Activated B cell treated with CpG ODN at 0.5 μM for 24 hours (primary cell): Measurements from ENCODE around the gene FER1L5. TPM values are rescaled to one million over a fixed set of nuclear protein-coding genes. Genes with fewer than 3 reads are reported as not detected.

Experiments used
- ATAC-seq: fragments of 200-7000 bp; cut with Tn5 transposase; one replicate; pipeline ENCODE4 v1.10.0; 2021; ENCODE audit warnings: low read depth, mild to moderate bottlenecking, moderate library complexity
- CTCF ChIA-PET: fragments of 350-600 bp; sonication (Branson Sonifier 250); formaldehyde crosslinking; loops from one replicate; lab custom pipeline; 2021; ENCODE audit warnings: antibody characterized with exemption; lab: Charles Lee
- POLR2A ChIA-PET: fragments of 350-600 bp; sonication (Branson Sonifier 250); formaldehyde crosslinking; loops from one replicate; lab custom pipeline; 2021; ENCODE audit warnings: antibody characterized with exemption; lab: Charles Lee
- DNase-seq: peaks from one replicate; pipeline ENCODE4 v3.0.0; 2022
- H3K27ac Mint-ChIP-seq: one replicate; pipeline ENCODE4 v1.8.0; 2020; ENCODE audit warnings: mixed read lengths
- H3K27me3 Mint-ChIP-seq: one replicate; pipeline ENCODE4 v1.8.0; 2021; ENCODE audit warnings: mixed read lengths
- H3K36me3 Mint-ChIP-seq: one replicate; pipeline ENCODE4 v1.8.0; 2021; ENCODE audit warnings: low read depth, mixed read lengths
- H3K4me1 Mint-ChIP-seq: one replicate; pipeline ENCODE4 v1.8.0; 2021; ENCODE audit warnings: mixed read lengths
- H3K4me3 Mint-ChIP-seq: one replicate; pipeline ENCODE4 v1.8.0; 2020; ENCODE audit warnings: mild to moderate bottlenecking, mixed read lengths
- H3K9me3 Mint-ChIP-seq: one replicate; pipeline ENCODE4 v1.8.0; 2020; ENCODE audit warnings: mixed read lengths
- intact Hi-C: fragments of 100-400 bp; cut with micrococcal nuclease; formaldehyde crosslinking; loops from one replicate; pipeline ENCODE4 v1.15.1; 2024
- total RNA-seq: library from RNA; stranded (reverse); gene quantifications from 2 replicates; pipeline ENCODE4 v1.2.3, GENCODE V29; 2022
- TF ChIP-seq, protein P1 (sequence below): fragments of 200-600 bp; IDR thresholded peaks from one replicate; pipeline ENCODE4 v1.8.0; 2022; ENCODE audit warnings: antibody characterized with exemption, mild to moderate bottlenecking

Gene FER1L5
- total RNA-seq, 1 donor from 2014 or later: not detected

GRCh38 chr2:96616128-96616527 is 26.4 kb upstream of the FER1L5 start:
- no peaks in the 10 kb centered on the region for H3K9me3 Mint-ChIP-seq
- ChIA-PET POLR2A (no interaction called here), CTCF (no interaction called here)
- DNase-seq (no peak), ATAC-seq (no peak)
- H3K27me3 Mint-ChIP-seq: no peaks in the 10 kb centered on the region
- peaks cover 66% of the 10 kb centered on the region for H3K36me3 Mint-ChIP-seq
- intact Hi-C loops: no loop called here
- H3K4me1 Mint-ChIP-seq: no peaks in the 10 kb centered on the region
- TF ChIP-seq, protein P1, sequence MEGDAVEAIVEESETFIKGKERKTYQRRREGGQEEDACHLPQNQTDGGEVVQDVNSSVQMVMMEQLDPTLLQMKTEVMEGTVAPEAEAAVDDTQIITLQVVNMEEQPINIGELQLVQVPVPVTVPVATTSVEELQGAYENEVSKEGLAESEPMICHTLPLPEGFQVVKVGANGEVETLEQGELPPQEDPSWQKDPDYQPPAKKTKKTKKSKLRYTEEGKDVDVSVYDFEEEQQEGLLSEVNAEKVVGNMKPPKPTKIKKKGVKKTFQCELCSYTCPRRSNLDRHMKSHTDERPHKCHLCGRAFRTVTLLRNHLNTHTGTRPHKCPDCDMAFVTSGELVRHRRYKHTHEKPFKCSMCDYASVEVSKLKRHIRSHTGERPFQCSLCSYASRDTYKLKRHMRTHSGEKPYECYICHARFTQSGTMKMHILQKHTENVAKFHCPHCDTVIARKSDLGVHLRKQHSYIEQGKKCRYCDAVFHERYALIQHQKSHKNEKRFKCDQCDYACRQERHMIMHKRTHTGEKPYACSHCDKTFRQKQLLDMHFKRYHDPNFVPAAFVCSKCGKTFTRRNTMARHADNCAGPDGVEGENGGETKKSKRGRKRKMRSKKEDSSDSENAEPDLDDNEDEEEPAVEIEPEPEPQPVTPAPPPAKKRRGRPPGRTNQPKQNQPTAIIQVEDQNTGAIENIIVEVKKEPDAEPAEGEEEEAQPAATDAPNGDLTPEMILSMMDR: no peak
- no peak overlapping the region for H3K27ac Mint-ChIP-seq
- H3K4me3 Mint-ChIP-seq: no peak overlapping the region

DNA sequence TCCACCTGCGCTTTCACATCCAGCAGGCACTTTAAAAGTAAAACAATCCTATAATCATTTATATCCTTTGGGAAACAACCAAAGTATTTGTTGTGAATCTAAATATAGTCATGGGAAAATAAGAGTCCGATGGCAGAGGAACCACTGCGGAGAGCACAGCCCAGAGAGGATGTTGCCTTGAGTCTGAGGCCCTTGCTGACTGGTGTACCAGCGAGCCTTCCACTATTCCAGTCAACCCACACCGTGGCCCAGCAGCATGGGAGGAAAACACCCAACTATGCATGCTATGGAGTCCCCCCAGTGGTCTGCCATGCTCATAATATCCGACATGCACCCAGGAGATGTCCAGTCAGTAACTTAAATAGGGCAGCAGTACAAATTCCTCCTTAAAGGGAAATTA is 26.0 kb upstream of the FER1L5 start:
- Mint-ChIP-seq H3K9me3 (no peaks in the 10 kb centered on the region), H3K36me3 (peaks cover 62% of the 10 kb centered on the region), H3K4me1 (no peaks in the 10 kb centered on the region), H3K27me3 (no peaks in the 10 kb centered on the region), H3K4me3 (no peak overlapping the region), H3K27ac (no peak overlapping the region)
- CTCF ChIA-PET: no interaction called here
- TF ChIP-seq, protein P1: no peak
- DNase-seq (no peak), ATAC-seq (no peak)
- intact Hi-C loops: no loop called here
- POLR2A ChIA-PET: no interaction called here

DNA sequence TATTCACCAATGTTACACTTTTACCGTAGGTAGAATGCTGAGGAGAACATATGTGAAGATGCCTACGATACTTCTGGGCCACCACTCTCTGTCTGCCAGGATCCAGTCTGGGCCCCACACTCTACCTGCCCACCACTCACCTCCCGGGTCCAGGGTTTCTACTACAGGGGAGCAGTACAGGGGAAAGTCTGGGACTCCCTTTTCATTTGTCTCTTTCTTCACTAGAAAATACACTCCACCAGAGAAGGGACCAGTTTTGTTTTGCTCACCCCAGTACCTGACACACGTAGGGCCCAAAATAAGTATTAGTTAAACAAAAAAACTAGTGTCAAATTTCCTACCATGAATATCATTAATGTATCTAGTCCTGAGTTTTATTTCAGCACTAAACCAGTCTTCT is 25.6 kb upstream of the FER1L5 start:
- Mint-ChIP-seq H3K27me3 (no peaks in the 10 kb centered on the region), H3K27ac (no peak overlapping the region), H3K9me3 (no peaks in the 10 kb centered on the region), H3K36me3 (peaks cover 58% of the 10 kb centered on the region), H3K4me1 (no peaks in the 10 kb centered on the region), H3K4me3 (no peak overlapping the region)
- TF ChIP-seq, protein P1: no peak
- ChIA-PET CTCF (no interaction called here), POLR2A (no interaction called here)
- DNase-seq: no peak
- intact Hi-C loops: no loop called here
- ATAC-seq: no peak

- Mint-ChIP-seq H3K9me3 (no peaks in the 10 kb centered on the region), H3K36me3 (peaks cover 51% of the 10 kb centered on the region), H3K4me3 (no peak overlapping the region), H3K27me3 (no peaks in the 10 kb centered on the region), H3K4me1 (no peaks in the 10 kb centered on the region), H3K27ac (no peak overlapping the region)
- DNase-seq: no peak
- intact Hi-C loops: no loop called here
- POLR2A ChIA-PET: interaction anchor here (0.6 kb wide), 1 partner anchor 408 kb away, joined by 3 read pairs; no protein-coding TSS in a partner anchor
- no peak for ATAC-seq
- TF ChIP-seq, protein P1: no peak
- CTCF ChIA-PET: no interaction called here
Measured at GRCh38 chr2:96618596-96619283, 23.8 kb upstream of the FER1L5 start.

DNA sequence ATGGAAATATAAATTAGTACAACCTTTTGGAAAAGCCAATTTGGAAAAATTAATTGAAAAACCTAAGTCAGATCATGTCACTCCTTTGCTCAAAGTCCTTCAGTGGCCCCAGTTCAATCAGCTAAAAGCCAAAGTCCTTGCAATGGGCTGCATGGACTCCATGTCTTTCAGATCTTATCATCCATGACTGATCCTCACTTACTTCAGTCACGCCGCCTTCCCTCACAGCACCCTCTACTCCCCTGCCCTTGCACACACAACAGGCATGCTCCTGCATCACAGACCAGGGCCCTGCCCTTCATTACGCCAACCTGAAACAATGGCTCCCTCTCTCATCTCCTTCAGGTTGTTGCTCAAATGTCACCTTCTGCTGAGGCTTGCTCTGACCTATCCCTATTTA is 20.0 kb upstream of the FER1L5 start:
- no peaks in the 10 kb centered on the region for H3K4me1 Mint-ChIP-seq
- intact Hi-C loops: no loop called here
- ChIA-PET CTCF (no interaction called here), POLR2A (no interaction called here)
- no peaks in the 10 kb centered on the region for H3K9me3 Mint-ChIP-seq
- ATAC-seq (no peak), DNase-seq (no peak)
- no peaks in the 10 kb centered on the region for H3K27me3 Mint-ChIP-seq
- H3K36me3 Mint-ChIP-seq: peaks cover 50% of the 10 kb centered on the region
- TF ChIP-seq, protein P1: no peak
- H3K4me3 Mint-ChIP-seq: no peak overlapping the region
- no peak overlapping the region for H3K27ac Mint-ChIP-seq
